NCI-H226 (cell line): Measurements from ENCODE around the gene SORCS2.

Experiments used
- DNase-seq: peaks from one replicate; pipeline ENCODE4 v3.0.0-alpha.2; 2015

SORCS2 gene

GRCh38 chr4:7777871-7778509 is 585.7 kb downstream of the SORCS2 start:
- no peak for DNase-seq

- no peak for DNase-seq
Measured at GRCh38 chr4:7778510-7779431, 586.4 kb downstream of the SORCS2 start.

DNA sequence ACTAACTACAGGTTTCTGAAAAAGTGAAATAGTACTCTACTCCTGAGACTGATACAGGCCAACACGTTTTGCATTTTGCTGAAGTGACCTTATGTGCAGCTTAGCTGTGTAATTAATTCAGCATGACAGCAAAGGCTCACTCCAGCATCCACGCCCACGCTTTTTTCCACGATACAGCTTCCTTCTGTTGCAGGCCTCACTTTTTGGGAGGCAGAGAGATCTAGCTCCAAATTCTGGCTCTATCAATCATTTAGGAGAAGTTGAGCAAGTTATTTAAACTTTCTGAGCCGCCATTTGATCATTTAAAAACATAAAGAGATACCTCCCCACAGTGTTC is 587.1 kb downstream of the SORCS2 start:
- no peak for DNase-seq

DNA sequence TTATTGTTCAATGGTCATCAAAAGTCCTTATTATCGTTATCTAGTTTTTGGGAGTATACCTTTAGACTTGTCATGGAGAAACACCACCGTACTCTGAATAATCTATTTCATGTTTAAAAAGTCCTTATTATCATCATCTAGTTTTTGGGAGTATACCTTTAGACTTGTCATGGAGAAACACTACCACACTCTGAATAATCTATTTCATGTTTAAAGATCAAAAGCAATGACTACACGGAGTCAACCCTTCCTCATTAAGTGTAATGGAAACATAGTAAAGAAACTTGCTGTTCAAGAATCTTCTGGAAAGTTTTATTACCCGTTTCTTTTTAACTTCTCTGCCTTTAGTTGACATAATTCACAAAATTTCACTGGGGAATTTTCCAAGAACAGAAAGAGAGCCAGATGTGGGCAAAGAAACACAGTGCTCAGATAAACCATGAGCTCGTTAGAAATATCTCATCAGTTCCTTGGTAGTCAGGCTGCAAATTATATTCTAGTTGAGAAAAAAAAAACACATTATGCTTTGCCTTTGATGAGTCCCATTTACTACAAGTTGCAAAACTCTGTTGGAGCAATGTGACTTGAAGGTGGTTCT is 588.5 kb downstream of the SORCS2 start:
- no peak for DNase-seq

- DNase-seq = no peak
Measured at GRCh38 chr4:7781366-7781765, 589.0 kb downstream of the SORCS2 start.

DNA sequence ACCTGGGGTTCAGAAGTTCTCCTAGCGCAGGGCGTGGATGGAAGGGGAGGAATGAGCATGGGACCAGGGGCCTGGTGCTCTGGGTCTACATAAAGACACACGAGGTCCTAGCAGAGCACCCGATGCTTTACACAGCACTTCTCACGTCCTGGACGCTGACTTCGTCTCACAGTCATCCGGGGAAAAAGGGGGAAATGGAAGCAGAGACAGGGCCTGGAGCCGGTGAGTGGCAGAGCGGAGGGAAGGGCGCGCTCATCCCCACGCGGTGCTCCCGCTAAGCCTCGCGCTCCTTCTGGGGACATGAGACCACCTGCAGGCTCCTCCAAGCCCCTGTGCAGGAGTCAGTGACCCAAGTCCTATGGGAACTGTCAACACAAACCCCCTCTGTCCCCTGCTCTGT is 589.7 kb downstream of the SORCS2 start:
- DNase-seq = no peak

DNA sequence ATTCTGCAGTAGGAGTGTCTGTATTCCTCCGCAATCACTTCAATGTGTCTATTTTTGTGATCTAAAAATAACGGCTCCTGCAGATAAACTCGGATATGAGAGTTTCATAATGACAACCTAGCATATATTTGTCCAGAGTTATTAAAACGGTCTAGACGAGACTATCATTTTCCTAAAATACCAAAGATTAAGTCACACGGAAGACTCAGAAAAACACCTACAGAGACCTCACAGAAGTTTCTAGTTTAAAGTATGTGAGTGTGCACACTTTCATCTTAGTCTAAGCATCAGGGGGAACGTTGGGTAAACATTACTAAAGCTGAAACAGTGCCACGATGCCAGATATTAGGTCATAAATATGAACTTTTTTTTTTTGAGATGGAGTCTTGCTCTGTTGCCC is 590.4 kb downstream of the SORCS2 start:
- no peak for DNase-seq

DNA sequence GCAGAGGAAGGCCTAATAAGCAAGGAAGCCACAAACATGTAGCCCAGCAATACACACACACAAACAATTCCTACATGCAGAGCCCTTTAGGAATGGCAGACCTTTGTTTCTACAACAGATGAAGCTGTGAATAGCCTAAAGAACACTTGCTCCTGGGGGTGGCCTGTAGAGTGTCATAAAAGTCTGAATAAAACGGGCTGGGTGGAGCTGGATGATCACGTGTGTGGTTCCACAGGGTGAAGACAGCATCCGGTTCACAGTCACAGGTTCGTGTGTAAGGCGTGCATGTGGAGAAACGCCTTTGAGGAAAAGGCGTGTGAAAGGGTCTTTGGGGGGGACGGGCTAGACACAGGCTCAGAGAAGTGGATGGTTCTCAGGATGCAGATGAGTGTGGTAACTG is 591.2 kb downstream of the SORCS2 start:
- no peak for DNase-seq

DNA sequence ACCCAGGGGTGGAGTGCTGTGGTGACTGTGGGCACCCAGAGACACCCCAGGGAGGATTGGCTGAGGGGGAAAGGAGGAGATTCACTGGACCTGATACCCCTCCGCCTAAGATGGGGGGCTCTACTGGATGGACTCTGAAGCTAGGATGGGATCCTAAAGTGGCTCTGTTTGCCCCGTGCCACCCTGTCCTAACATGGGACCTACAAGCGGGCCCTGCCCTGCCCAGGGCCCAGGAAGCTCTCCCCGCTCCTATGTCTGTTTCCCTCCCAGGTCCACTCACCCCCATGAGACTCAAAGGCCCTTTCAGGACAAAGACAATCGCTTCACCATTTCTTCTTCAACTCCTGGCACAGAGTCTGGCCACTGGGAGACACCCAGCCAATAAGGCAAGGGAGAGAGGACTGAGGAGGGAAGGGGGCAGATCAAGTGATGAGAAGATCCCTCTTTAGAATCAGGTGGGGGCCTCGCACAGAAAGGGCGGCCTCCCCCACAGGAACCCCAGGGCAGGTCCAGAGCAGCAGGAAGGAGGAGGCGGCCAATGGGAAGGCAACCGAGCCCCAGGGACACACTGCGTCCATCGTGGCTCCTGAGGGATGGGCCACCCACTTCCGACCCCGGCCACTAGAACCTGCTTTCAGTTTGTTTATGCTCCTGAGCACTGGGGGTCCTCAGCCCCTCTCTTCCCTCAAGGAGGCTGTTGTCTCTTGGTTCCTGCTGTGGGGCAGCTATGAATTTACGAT is 592.0 kb downstream of the SORCS2 start:
- no peak for DNase-seq

GRCh38 chr4:7785017-7785416 is 592.7 kb downstream of the SORCS2 start:
- no peak for DNase-seq

DNA sequence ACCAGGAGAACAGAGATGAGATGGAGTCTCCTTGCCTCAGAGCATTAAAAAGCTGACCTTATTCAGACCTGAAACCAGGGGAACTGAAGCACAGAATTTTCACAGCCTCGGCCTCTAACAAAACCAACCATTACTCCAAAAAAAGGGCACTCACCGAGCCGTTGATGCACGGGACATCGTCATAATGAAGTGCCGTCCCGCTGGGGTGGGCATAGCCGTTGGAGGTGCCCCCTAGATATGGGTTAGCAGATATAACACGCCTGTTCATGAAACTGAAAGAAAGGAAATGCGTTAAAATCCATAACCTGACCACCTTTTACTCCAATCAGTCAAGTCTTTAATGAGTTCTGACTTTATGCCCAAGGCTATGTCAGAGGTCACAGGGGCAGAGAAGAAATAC is 593.7 kb downstream of the SORCS2 start:
- no peak for DNase-seq

DNA sequence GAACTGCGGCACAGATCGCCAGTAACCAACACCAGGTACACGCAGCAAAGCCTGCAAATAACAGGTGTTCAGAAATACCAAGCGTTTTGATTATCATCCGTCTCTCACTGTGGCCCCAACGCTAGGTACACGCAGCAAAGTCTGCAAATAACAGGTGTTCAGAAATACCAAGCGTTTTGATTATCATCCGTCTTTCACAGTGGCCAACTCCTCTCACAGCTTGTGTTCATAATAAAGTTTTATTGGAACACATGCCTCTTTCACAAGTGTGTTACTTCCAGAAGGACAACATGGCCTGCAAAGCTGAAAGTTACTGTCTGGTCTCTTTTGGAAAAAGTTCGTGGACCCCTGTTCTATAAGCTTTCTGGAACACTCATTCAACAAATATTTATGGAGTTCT is 594.2 kb downstream of the SORCS2 start:
- DNase-seq = no peak

GRCh38 chr4:7787067-7787466 is 594.7 kb downstream of the SORCS2 start:
- DNase-seq = no peak

DNA sequence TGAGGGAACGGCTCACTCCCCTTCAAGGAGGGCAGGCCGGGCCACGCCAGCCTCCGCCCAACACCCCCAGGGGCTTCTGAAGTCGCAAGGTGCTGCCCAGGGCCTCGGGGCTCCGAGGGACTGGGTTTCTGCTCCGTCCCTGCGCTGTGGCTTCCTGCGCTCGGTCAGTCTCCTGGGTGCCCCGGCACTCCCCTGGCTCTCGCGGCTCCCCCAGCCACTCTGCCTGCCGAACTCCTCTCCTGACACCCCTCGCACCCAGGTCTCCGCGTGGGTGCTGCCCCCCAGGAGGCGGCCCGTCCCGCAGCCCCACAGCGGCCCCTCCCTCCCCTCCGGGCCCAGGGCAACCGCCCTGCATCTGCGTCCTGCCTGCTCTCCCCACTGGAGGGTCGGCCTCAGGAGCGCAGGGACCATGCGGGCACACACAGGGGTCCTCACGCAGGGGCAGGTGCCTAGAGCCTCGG is 595.4 kb downstream of the SORCS2 start:
- DNase-seq = no peak

- DNase-seq = no peak
Measured at GRCh38 chr4:7788193-7788592, 595.9 kb downstream of the SORCS2 start.

GRCh38 chr4:7788694-7789425 is 596.5 kb downstream of the SORCS2 start:
- DNase-seq = no peak

DNA sequence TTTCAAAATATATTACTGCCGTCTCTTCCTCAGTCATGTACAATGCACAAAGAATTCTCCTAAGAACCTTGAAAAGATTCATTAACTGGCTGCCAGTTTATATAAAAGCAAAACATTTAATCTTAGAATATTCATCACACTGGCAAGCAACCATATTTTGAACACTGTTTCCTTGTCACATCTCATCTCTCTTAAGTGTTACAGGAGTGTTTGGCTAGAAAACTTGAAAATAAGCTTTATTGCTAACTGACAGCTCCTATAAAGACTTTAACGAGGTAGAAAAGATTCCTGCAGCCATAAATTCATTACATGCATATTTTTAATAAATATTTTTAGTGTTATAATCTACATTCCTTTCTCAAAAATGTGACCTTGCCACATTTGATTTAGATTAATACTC is 597.7 kb downstream of the SORCS2 start:
- no peak for DNase-seq

GRCh38 chr4:7790999-7791398 is 598.7 kb downstream of the SORCS2 start:
- DNase-seq = no peak
